Natural killer cell (primary cell): Measurements from ENCODE around the gene PIPOX. TPM values are rescaled to one million over a fixed set of nuclear protein-coding genes. Genes with fewer than 3 reads are reported as not detected.

Experiments used
- ATAC-seq, 3 donors: fragments of 150-1000 bp in 2 of 3; fragments of 200-7000 bp in 1 of 3; cut with Tn5 transposase; 1 replicate in 1 of 3; 2 replicates in 2 of 3; pipeline ENCODE4 v1.10.0; 2021; ENCODE audit warnings: mild to moderate bottlenecking in 2 of 3, moderate library complexity in 2 of 3
- DNase-seq, 2 donors: peaks; one replicate each; pipeline versions ENCODE4 v3.0.0 to v3.0.0-alpha.2; 2013 to 2021; ENCODE audit warnings: mixed read lengths in 1 of 2
- H3K27ac ChIP-seq: one replicate; pipeline ENCODE4 v1.5.1; 2013; ENCODE audit warnings: mild to moderate bottlenecking, low read length
- H3K27me3 ChIP-seq: one replicate; pipeline ENCODE4 v1.6.1; 2013; ENCODE audit warnings: low read length; ENCODE audit not compliant: control insufficient read depth, insufficient read depth
- H3K36me3 ChIP-seq: one replicate; pipeline ENCODE4 v1.6.1; 2013; ENCODE audit warnings: low read length; ENCODE audit not compliant: control insufficient read depth, insufficient read depth
- H3K4me1 ChIP-seq: one replicate; pipeline ENCODE4 v1.6.1; 2013; ENCODE audit warnings: low read length; ENCODE audit not compliant: control insufficient read depth, insufficient read depth
- H3K4me3 ChIP-seq: one replicate; pipeline ENCODE4 v1.5.1; 2013; ENCODE audit warnings: low read length
- H3K9me3 ChIP-seq: one replicate; pipeline ENCODE4 v1.6.1; 2013; ENCODE audit warnings: low read length; ENCODE audit not compliant: control insufficient read depth, insufficient read depth
- H3K27ac Mint-ChIP-seq, 2 donors: one replicate each; pipeline ENCODE4 v1.8.0; 2022; ENCODE audit warnings: mild to moderate bottlenecking in 2 of 2, mixed read lengths in 2 of 2, moderate library complexity in 1 of 2
- H3K27me3 Mint-ChIP-seq, 2 donors: one replicate each; pipeline ENCODE4 v1.8.0; 2022; ENCODE audit warnings: low read depth in 2 of 2, mixed read lengths in 2 of 2
- H3K36me3 Mint-ChIP-seq: one replicate; pipeline ENCODE4 v1.8.0; 2022; ENCODE audit warnings: mixed read lengths
- H3K4me1 Mint-ChIP-seq, 2 donors: one replicate each; pipeline ENCODE4 v1.8.0; 2022; ENCODE audit warnings: mixed read lengths in 2 of 2
- H3K4me3 Mint-ChIP-seq: one replicate; pipeline ENCODE4 v1.8.0; 2022; ENCODE audit warnings: mild to moderate bottlenecking, moderate library complexity, mixed read lengths
- H3K9me3 Mint-ChIP-seq, 2 donors: one replicate each; pipeline ENCODE4 v1.8.0; 2022; ENCODE audit warnings: mixed read lengths in 2 of 2
- CTCF ChIP-seq: fragments of 200-600 bp; IDR thresholded peaks from one replicate; pipeline ENCODE4 v1.8.0; 2022; ENCODE audit warnings: antibody characterized with exemption
- WGBS: methylation state at CpG from one replicate; pipeline ENCODE4 v1.1.7; 2013; ENCODE audit warnings: missing lambda C conversion rate; ENCODE audit not compliant: insufficient coverage; 5-methylcytosine and 5-hydroxymethylcytosine counted together
- intact Hi-C: fragments of 100-400 bp; cut with micrococcal nuclease; formaldehyde crosslinking; loops from one replicate; pipeline ENCODE4 v1.14.2; 2022
- total RNA-seq, 4 donors: library from RNA; stranded (reverse); fragments of 120-200 nt in 1 of 4; gene quantifications; one replicate each; pipeline versions ENCODE4 v1.2.3 to v1.2.4, GENCODE V29; 2013 to 2022

Gene PIPOX
- total RNA-seq, 3 donors from 2014 or later (not counting 1 experiment from before 2014, with no cell fraction given), result 3.0 to 5.8 (median 3.4) TPM

- Histone ChIP-seq H3K36me3 (no peaks in the 10 kb centered on the region), H3K27ac (no peak overlapping the region), H3K9me3 (no peaks in the 10 kb centered on the region), H3K4me1 (no peaks in the 10 kb centered on the region), H3K27me3 (no peaks in the 10 kb centered on the region), H3K4me3 (no peak overlapping the region)
- Mint-ChIP-seq H3K4me1 (no peaks in the 10 kb centered on the region), H3K9me3 (no peaks in the 10 kb centered on the region), H3K27me3 (no peaks in the 10 kb centered on the region), H3K27ac (no peak overlapping the region), H3K4me3 (no peak overlapping the region), H3K36me3 (no peaks in the 10 kb centered on the region)
- no peak for ATAC-seq
- DNase-seq, result no peak
- intact Hi-C loops, result no loop called here
- 94% methylated on average over 10 of the region's 10 CpGs for WGBS
- no peak for TF ChIP-seq CTCF
Measured at GRCh38 chr17:29054835-29055234, 11.9 kb downstream of the PIPOX start.

DNA sequence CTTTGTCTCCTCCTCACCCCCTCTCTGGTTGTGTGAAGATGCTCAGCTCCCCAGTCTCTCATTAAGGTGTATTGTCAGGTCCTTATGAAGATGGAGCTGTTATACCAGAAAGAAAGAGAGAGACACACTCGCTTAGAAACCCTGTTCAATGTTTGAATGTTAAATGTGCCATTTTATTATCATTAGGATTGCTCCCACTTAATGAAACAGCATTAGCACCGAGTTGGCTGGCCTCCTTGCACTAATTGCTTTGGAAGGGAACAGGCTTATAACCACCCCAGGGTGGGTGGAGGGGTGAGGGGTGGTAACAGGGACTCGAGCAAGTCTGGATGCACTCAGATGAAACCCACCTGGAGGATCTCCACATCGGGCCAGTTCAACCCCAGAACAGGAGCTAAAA, 14.4 kb downstream of the PIPOX start:
- Mint-ChIP-seq H3K9me3 (no peaks in the 10 kb centered on the region), H3K4me1 (no peaks in the 10 kb centered on the region), H3K4me3 (no peak overlapping the region), H3K27me3 (no peaks in the 10 kb centered on the region), H3K27ac (no peak overlapping the region), H3K36me3 (no peaks in the 10 kb centered on the region)
- Histone ChIP-seq H3K27me3 (no peaks in the 10 kb centered on the region), H3K4me3 (no peak overlapping the region), H3K4me1 (no peaks in the 10 kb centered on the region), H3K36me3 (no peaks in the 10 kb centered on the region), H3K9me3 (no peaks in the 10 kb centered on the region), H3K27ac (no peak overlapping the region)
- DNase-seq, result no peak
- intact Hi-C loops, result no loop called here
- WGBS, result 89% methylated on average over 3 of the region's 4 CpGs
- no peak for ATAC-seq
- no peak for TF ChIP-seq CTCF

DNA sequence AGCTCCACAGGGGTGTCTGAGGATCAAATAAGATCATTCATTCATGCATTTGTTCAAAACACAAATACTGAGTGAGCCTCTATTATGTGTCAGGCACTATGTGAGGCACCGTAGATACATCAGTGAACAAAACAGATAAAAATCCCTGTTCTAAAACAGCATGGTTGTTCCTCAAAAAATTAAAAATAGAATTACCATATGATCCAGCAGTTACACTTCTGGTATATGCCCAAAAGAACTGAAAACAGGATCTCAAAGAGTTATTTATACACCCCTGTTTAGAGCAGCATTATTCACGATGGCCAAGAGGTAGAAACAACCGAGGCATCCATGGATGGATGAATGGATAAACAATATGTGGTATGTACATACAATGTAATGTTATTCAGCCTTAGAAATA, 15.4 kb downstream of the PIPOX start:
- H3K9me3 Mint-ChIP-seq, result no peaks in the 10 kb centered on the region
- H3K4me1 Mint-ChIP-seq, result no peaks in the 10 kb centered on the region
- no peak for ATAC-seq
- Histone ChIP-seq H3K9me3 (no peaks in the 10 kb centered on the region), H3K4me1 (no peaks in the 10 kb centered on the region), H3K36me3 (no peaks in the 10 kb centered on the region), H3K4me3 (no peak overlapping the region), H3K27me3 (no peaks in the 10 kb centered on the region), H3K27ac (no peak overlapping the region)
- intact Hi-C loops, result no loop called here
- H3K36me3 Mint-ChIP-seq, result no peaks in the 10 kb centered on the region
- H3K4me3 Mint-ChIP-seq, result no peak overlapping the region
- WGBS, result 90% methylated on average over 3 of the region's 3 CpGs
- no peak overlapping the region for H3K27ac Mint-ChIP-seq
- TF ChIP-seq CTCF, result no peak
- no peaks in the 10 kb centered on the region for H3K27me3 Mint-ChIP-seq
- DNase-seq, result no peak

GRCh38 chr17:29059281-29059680, 16.3 kb downstream of the PIPOX start:
- Histone ChIP-seq H3K27ac (no peak overlapping the region), H3K4me1 (no peaks in the 10 kb centered on the region), H3K36me3 (no peaks in the 10 kb centered on the region), H3K9me3 (no peaks in the 10 kb centered on the region), H3K27me3 (no peaks in the 10 kb centered on the region), H3K4me3 (no peak overlapping the region)
- Mint-ChIP-seq H3K36me3 (no peaks in the 10 kb centered on the region), H3K27me3 (no peaks in the 10 kb centered on the region), H3K27ac (no peak overlapping the region), H3K4me3 (no peak overlapping the region), H3K9me3 (no peaks in the 10 kb centered on the region), H3K4me1 (no peaks in the 10 kb centered on the region)
- 100% methylated on average over 1 of the region's 2 CpGs for WGBS
- intact Hi-C loops, result no loop called here
- no peak for DNase-seq
- ATAC-seq, result no peak
- no peak for TF ChIP-seq CTCF
